ENCODE measurements around the gene CLMP.
A peak's percentile ranks its signal among the peaks of the same experiment; 100 is the strongest.

Gene CLMP, protein sequence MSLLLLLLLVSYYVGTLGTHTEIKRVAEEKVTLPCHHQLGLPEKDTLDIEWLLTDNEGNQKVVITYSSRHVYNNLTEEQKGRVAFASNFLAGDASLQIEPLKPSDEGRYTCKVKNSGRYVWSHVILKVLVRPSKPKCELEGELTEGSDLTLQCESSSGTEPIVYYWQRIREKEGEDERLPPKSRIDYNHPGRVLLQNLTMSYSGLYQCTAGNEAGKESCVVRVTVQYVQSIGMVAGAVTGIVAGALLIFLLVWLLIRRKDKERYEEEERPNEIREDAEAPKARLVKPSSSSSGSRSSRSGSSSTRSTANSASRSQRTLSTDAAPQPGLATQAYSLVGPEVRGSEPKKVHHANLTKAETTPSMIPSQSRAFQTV

GRCh38 chr11:123195188-123196059 lies at the start of gene CLMP:
Gene CLMP (minus strand): TSS chr11:123195248. CDS start chr11:123194940, 308 bp downstream.
- DNase-seq (ENCODE audit: low spot score) = peak; percentile 62

GRCh38 chr11:123241874-123242543 lies 47.0 kb upstream of the CLMP start:
- no peak for DNase-seq (ENCODE audit: low spot score)

GRCh38 chr11:123241294-123241693 lies 46.2 kb upstream of the CLMP start:
- no peak for DNase-seq (ENCODE audit: low spot score)

DNA sequence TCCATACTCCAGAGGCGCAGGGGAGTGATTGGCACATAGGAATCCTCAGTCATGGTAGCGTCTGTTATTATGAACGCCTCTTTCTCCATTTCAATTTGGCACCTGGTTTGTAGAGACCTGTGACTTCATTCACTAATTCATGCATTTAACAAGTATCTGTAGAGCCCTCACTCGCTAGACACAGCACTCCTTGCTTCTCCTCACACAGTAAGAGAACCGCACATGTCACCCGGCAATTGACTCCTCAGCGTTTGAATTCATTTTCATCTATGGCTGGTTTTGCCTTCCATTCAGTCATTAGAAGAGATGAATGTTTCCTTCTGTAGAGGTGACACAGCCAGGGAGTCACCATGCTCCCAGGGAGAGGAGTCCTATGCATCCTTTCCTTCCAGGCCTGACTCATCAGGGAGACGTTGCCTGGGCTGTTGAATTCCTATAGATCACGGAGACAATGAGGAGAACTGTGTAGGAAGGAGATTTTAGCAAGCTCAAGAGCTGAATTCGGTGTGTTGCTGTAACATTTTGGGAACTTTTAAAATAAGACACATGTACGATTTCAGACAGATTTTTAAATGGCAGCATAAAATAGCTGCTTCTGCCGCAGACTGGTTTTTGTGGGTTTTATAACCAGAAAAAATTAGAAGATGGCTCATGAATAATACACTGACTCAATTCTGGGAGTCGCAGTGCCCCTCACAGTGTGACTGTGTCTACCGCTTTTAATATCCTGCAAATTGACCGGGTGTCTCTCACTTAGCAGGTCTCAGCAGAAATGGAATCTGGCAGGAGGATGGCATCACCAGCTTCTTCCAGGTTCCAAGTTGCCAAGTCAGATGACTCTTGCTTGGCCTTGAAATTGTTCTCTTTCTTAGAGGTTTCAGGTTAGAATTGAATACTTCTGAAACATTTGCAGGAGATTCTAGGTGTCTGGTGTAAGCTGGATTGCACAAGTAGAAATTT lies 44.4 kb upstream of the CLMP start:
- DNase-seq (ENCODE audit: low spot score) = peak; percentile 45

- no peak for DNase-seq (ENCODE audit: low spot score)
Measured at GRCh38 chr11:123238297-123238696, 43.2 kb upstream of the CLMP start.

DNA sequence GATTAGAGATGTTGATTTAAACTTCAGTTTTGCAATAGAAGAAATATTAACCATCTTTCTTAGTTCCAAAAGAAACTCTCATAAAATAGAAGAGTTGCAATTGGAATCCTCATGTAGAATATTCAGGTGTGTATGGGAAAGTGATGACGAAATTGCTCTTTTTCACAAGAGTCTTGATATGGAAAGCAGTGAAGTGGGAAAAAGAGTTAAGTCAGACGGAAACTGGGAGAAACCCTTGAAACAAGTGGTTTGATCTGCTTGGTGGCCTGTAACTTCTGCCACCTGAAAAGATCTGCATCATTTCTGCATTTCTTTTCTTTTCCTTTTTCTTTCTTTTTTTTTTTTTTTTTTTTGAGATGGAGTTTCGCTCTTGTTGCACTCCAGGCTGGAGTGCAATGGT lies 41.8 kb upstream of the CLMP start:
- no peak for DNase-seq (ENCODE audit: low spot score)

DNA sequence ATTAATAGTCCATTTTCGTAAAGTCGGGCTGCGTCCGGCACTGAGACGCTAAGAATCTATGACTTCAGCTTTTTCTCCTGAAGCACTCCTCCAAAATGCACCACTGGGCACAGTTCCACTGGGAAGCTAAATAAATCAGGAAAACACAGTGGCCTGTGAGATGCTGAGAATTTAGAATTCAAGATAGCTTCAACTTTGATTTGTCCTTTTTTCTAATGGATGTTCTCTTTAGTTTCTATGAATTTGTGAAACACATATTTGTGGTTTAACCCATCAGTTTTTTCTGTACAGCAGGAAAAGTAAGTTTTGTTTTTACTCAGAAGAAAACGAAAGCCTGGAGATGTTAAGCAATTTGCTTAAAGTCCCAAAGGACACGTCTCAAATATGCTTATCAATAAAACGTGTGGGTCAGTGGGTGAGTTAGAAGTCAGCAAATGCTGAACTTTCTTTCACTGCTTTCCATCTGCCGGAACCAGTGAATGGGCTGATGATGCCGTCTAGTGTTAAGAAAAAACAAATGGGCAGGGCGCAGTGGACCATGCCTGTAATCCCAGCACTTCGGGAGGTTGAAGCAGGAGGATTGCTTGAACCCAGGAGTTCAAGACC lies 40.7 kb upstream of the CLMP start:
- no peak for DNase-seq (ENCODE audit: low spot score)

- DNase-seq (ENCODE audit: low spot score) = no peak
Measured at GRCh38 chr11:123235117-123235655, 40.1 kb upstream of the CLMP start.

GRCh38 chr11:123233975-123234334 lies 38.9 kb upstream of the CLMP start:
- no peak for DNase-seq (ENCODE audit: low spot score)

DNA sequence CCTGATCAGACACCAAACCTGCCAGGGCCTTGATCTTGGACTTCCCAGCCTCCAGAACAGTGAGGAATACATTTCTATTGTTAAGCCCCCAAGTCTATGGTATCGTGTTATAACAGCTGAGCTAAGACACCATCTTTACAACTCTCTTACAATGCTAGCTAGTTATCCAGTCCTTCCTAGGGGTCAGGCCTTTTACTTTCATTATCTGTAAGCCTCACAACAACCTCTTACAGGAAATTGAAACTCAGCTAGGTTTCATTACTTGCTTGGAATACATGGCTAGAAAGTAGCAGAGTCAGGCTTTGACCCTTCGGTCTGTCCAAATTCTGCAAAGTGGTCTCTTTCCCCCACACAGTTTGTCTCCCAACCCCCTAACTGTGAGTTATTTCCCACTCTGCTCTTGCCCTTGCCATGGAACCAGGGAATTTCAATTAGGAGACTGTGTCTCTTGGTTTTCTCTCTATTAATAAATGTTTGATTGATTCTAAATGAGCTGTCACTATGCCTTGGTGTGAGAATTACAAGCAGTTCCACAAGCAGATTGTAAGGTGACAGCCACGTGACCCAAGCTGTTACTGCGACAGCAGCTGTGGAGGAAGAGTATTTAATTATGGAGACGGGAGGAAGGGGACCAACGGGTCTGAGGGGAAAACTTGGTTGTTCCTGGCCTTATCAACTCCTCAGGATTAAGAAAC lies 38.4 kb upstream of the CLMP start:
- DNase-seq (ENCODE audit: low spot score) = no peak

DNA sequence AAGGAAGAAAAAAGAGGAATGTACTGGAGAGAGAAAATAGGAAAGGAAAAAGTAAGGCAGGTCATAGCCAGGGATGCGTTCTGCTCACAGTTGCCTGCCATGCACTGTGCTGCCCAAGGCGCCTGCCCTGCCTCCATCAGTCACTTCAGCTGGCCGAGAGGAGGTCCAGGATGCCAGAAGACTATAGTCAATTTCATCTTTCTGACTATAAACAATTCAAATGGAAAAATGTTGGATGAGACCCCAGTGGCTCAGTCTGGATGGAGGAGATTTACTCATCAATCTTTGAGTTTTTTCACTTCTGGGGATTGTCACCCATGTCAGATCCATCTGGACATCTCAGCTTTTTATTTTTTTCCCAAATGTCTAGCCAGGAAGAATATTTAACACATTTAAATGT lies 36.7 kb upstream of the CLMP start:
- DNase-seq (ENCODE audit: low spot score) = no peak

GRCh38 chr11:123231256-123231655 lies 36.2 kb upstream of the CLMP start:
- DNase-seq (ENCODE audit: low spot score) = peak; percentile 85

- DNase-seq (ENCODE audit: low spot score) = no peak
Measured at GRCh38 chr11:123230346-123230745, 35.3 kb upstream of the CLMP start.

DNA sequence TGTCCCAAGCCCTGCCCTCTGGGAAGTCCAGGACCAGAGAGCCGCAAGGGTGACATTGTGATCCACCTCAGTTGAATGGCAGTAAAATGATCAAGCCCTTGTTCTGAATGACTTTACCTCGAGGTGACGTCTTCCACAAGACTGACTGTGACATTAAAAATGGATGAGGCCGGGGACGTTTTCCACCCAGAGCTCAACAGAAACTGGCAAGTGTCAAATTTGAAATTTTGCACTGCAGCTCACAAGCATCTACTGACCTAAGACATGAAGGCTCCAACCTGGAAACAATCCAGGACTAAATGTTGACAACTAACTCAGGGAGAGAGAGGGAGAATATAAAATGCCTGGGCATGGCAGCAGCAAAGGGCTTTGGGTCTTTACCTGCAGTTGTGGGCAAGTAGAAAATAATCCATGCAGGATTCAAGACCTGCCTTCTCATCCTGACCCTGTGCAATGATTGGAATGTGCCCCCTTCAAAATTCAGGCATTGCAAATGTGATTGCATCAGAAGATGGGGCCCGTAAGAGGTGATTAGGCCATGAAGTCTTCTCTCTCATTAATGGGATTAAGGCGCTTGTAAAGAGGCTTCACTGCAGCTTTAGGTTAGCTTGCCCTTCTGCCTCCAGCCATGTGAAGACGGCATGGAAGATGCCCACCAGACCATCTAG lies 33.6 kb upstream of the CLMP start:
- DNase-seq (ENCODE audit: low spot score) = no peak

DNA sequence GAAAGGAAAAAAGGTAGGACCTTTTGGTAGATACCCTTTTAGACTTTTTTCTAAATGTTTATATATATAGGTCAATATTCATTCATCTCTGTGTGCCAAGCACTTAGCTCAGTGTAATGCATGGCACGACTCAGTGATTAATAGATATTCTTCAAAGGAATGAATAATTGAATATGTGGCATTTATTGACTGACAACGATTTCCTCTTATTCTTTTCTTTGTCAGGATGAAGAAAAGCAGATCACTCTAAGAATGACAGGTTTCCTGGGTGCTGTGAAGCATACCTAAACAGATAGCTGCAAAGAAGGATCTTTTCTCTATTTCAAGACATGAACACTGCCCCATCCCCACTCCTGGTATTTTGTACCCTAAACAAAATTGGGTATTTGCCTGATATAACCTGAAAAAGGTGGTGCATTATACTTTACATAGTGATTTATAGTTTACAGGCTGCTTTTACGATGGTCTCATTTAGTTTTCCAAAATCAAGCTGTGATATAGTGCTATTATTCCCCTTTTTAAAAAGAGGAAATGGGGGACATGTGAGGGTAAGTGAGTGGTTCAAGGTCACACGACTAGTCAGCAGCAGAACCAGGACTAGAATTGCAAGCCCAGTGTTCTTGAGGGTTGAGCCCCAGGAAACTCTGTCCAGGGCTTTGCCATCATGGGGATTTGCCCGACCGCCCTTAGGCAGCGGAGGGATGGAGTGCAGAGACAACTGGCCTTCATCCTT lies 32.9 kb upstream of the CLMP start:
- DNase-seq (ENCODE audit: low spot score) = no peak

DNA sequence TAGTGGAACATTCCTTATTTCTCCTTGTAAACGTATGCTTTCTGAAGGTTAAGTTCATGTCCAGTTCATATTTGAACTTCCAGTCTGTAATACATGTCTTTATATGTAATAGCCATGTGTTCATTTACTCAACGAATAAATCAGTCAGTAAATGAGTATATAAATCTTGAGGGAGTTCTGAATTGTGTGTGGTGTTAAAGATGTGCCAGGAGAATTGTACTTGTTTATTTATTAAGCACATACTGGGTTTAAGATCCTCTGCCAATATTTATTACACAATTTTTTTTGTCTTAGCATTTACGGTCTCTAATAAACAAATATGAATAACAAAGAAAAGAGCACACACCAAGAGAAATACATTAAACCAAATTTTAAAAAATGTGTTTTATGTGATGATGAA lies 26.5 kb upstream of the CLMP start:
- no peak for DNase-seq (ENCODE audit: low spot score)

- DNase-seq (ENCODE audit: low spot score) = no peak
Measured at GRCh38 chr11:123221096-123221561, 26.1 kb upstream of the CLMP start.

- DNase-seq (ENCODE audit: low spot score) = no peak
Measured at GRCh38 chr11:123219066-123219690, 24.1 kb upstream of the CLMP start.
